ENCODE results near the gene PGLYRP2.
A peak's percentile ranks its signal among the peaks of the same experiment; 100 is the strongest.

The PGLYRP2 gene

DNA sequence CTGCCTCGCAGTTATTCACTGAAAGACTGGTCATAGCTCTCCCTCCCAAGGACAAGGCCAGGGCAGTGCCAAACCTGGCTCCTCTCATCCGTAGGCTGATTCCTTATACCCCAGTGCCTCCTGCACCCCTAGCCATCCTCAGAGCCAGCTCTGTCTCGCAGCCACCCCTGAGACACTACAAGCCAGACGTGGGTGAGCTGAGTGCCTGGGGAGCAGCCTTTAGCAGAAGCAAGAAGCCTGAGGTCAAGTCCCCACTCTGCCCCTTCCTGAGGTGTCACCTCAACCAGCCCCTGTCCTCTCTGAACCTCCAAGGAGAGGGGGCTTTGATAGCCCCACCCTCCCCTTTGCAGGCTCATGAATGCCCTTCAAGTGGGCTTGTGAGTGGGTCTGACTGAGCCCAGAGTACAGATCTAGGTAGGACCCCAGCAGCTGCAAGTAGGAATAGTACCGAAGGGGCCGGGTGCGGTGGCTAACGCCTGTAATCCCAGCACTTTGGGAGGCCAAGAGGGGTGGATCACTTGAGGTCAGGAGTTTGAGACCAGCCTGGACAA is 45.7 kb downstream of the PGLYRP2 start:
- H3K27ac ChIP-seq, result peak overlapping the region in 9 of 11 experiments; percentile 89 to 99 (median 95); a peak in 17 of 22 replicates
- H3K4me2 ChIP-seq, result peak overlapping the region; percentile 69 to 99 (median 86)
- peaks cover 20 to 26% (median 25%) of the 10 kb centered on the region in 11 experiments for H3K36me3 ChIP-seq
- peaks cover 27 to 71% (median 58%) of the 10 kb centered on the region in 10 experiments for H3K4me1 ChIP-seq
- H3K9ac ChIP-seq, result peak overlapping the region in 10 of 11 experiments; percentile 90 to 100 (median 98); a peak in 17 of 22 replicates
- no peak for TF ChIP-seq Cebpa-rat (IDR thresholded peaks at IDR 0.05)
- peak overlapping the region; percentile 70 to 98 (median 94); a peak in 19 of 20 replicates for H3K4me3 ChIP-seq
- peaks cover 0 to 35% (median 32%) of the 10 kb centered on the region in 11 experiments; a peak in 19 of 22 replicates for H4K20me1 ChIP-seq
- no peaks in the 10 kb centered on the region for H3K27me3 ChIP-seq
- no peaks in the 10 kb centered on the region for H3K9me3 ChIP-seq (replicated peaks in 1 of 11)

DNA sequence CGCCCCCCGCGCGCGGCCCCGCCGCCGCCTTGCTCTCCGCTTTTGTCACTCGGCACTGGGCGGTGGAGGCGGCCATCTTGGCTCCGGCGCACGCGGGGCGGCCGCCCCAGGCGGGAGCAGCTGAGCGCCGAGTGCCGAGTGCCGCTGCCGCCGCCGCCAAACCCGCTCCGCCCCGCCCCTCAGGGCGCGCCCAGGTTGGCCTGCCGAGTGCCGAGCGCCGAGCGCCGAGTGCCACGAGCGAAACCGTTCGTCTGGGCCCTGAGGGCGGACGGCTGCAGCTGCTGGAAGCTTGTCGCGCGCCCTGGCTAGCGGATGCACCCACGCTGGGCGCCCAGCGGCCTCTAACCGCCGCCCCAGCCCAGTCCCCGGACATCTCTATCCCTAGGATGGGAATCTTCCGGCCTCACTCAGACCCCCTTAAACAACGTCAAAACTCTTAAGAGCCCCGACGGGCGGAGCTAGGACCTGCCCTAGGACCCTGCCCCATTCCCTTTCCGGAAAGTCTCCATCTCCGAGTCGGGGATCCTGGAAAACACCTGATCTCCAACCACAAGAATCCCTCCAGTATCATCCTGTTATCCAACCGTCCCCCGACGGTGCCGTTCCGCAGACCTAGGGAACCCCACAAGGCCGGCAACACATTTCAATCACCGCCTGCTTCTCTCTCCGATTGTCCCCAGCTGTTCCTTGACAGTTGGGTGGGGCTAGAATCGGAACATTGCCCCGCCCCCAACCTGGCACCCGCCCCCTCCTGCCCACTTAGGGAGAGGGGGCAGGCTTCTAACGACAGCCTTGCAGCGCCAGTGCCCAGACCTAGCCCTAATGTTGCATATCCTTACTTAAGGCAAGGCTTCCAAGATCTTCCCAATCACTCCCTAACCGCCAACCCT is 46.4 kb downstream of the PGLYRP2 start:
- peaks cover 0 to 42% (median 39%) of the 10 kb centered on the region in 11 experiments; a peak in 20 of 22 replicates for H4K20me1 ChIP-seq
- peak overlapping the region; percentile 69 to 99 (median 86) for H3K4me2 ChIP-seq
- peaks cover 27 to 63% (median 52%) of the 10 kb centered on the region in 10 experiments for H3K4me1 ChIP-seq
- peaks cover 20 to 33% (median 32%) of the 10 kb centered on the region in 11 experiments for H3K36me3 ChIP-seq
- TF ChIP-seq Cebpa-rat (IDR thresholded peaks at IDR 0.05), result no peak
- H3K27ac ChIP-seq, result peak overlapping the region; percentile 37 to 99 (median 95); a peak in 21 of 22 replicates
- H3K4me3 ChIP-seq, result peak overlapping the region; percentile 70 to 98 (median 94)
- H3K27me3 ChIP-seq, result no peaks in the 10 kb centered on the region
- H3K9me3 ChIP-seq (replicated peaks in 1 of 11), result no peaks in the 10 kb centered on the region
- peak overlapping the region; percentile 90 to 100 (median 97) for H3K9ac ChIP-seq

DNA sequence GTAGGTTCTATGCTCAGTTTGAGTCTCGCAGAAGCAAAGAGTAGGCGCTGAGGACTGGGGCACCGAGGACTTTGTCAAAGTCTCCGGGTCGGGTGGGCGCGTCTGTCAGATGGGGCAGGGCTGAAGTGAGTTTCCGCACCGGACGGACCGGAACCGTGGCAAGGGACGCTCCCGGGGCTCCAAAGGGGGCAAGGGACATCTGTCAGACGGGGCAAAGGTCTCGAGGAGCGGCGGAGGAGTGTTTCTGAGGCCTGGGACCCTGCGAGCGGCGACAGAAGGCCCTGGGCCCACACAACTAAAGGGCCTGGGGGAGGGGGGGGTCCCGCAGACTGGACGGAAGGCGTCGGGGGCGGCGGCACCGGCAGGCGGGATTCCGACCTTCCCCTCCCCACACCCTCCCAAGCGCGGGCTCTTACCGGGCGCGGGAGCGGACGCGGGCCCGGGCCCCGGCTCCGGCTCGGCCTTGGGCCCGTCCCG is 47.2 kb downstream of the PGLYRP2 start:
- H3K4me1 ChIP-seq, result peaks cover 27 to 65% (median 52%) of the 10 kb centered on the region in 10 experiments
- H3K9me3 ChIP-seq (replicated peaks in 1 of 11), result no peaks in the 10 kb centered on the region; a peak in 1 of 22 replicates
- no peak for TF ChIP-seq Cebpa-rat (IDR thresholded peaks at IDR 0.05)
- H3K4me3 ChIP-seq, result peak overlapping the region; percentile 70 to 98 (median 94)
- H3K27me3 ChIP-seq, result no peaks in the 10 kb centered on the region
- peaks cover 27 to 41% (median 41%) of the 10 kb centered on the region in 11 experiments for H3K36me3 ChIP-seq
- H3K4me2 ChIP-seq, result peak overlapping the region; percentile 87 to 100 (median 97)
- H3K27ac ChIP-seq, result peak overlapping the region; percentile 80 to 99 (median 95)
- H4K20me1 ChIP-seq, result peaks cover 0 to 50% (median 47%) of the 10 kb centered on the region in 11 experiments; a peak in 20 of 22 replicates
- H3K9ac ChIP-seq, result peak overlapping the region; percentile 90 to 100 (median 97)

DNA sequence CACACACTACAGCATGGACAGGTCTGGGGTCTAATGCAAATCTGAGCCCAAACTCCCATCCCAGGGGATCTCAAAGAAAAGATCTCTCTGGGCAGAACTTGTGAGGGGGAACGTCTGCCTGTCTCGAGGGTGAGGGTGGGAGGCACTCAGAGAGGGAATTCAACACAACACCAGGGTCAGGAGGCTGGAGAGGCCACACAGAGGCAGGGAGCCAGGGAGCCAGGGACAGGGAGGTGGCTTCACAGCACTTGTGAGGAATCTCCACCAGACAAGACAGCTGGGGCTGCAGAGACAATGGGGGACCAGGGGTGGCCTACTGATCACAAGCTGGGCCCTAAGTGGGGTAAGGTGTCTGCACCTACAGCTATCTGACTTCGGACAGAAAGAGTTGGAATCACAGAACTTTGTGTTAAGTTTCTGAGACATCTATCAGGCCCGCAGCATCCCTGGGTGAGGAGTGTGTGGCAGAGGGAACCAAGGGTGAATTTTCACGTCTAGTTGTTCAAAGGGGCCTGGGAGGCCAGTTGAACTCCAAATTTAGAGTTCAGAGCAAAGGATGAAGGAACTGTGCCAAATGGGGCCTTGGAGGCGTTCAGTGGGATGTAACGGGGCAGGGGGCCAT is 47.8 kb downstream of the PGLYRP2 start:
- Histone ChIP-seq H3K4me1 (peaks cover 26 to 61% (median 48%) of the 10 kb centered on the region in 10 experiments), H3K27ac (peak overlapping the region; percentile 80 to 99 (median 95)), H3K36me3 (peaks cover 33 to 47% (median 45%) of the 10 kb centered on the region in 11 experiments), H4K20me1 (peaks cover 0 to 56% (median 52%) of the 10 kb centered on the region in 11 experiments; a peak in 20 of 22 replicates), H3K27me3 (no peaks in the 10 kb centered on the region), H3K4me2 (peak overlapping the region; percentile 87 to 100 (median 97)), H3K9me3 (replicated peaks in 1 of 11) (peaks cover 0 to 4% (median 0%) of the 10 kb centered on the region in 11 experiments; a peak in 1 of 22 replicates), H3K9ac (peak overlapping the region; percentile 90 to 100 (median 97)), H3K4me3 (peak overlapping the region; percentile 70 to 98 (median 94))
- TF ChIP-seq Cebpa-rat (IDR thresholded peaks at IDR 0.05), result no peak

DNA sequence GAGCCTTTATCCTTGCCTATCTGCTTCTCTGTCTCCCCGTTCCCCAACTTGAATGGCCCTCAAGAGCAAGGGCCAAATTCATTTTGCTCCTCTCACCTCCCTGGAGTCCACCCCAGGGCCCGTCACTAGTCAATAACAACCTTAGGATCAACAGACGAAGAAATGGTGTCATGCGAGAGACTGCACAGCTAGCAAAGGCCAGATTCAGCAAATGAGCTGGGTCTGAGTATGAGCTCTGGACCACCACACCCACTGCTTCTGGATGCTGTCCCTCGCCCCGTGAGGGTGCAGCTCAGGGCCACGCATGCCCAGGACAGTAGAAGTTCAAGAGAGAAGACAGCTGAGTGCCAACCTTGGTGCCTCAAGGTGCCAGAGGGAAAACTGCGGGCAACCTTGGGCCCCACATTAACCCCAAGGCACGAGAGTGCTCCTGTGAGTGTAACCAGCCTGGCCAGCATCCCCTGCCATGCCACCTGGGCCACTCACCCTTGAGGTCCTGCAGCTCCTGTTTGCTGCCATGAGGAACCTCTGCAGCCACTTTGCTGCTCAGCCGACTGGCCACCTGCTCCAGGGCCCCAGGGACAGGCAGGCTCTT is 48.7 kb downstream of the PGLYRP2 start:
- H3K9me3 ChIP-seq (replicated peaks in 1 of 11), result peaks cover 0 to 10% (median 0%) of the 10 kb centered on the region in 11 experiments; a peak in 1 of 22 replicates
- H3K4me1 ChIP-seq, result peaks cover 24 to 52% (median 40%) of the 10 kb centered on the region in 10 experiments
- peak overlapping the region; percentile 70 to 98 (median 94); a peak in 19 of 20 replicates for H3K4me3 ChIP-seq
- H3K36me3 ChIP-seq, result peaks cover 40 to 55% (median 53%) of the 10 kb centered on the region in 11 experiments
- peak overlapping the region in 10 of 11 experiments; percentile 11 to 99 (median 94); a peak in 11 of 22 replicates for H3K27ac ChIP-seq
- TF ChIP-seq Cebpa-rat (IDR thresholded peaks at IDR 0.05), result no peak
- H3K27me3 ChIP-seq, result no peaks in the 10 kb centered on the region
- H3K4me2 ChIP-seq, result peak overlapping the region; percentile 87 to 100 (median 97)
- H4K20me1 ChIP-seq, result peaks cover 0 to 62% (median 57%) of the 10 kb centered on the region in 11 experiments; a peak in 20 of 22 replicates
- H3K9ac ChIP-seq, result peak overlapping the region; percentile 90 to 100 (median 97); a peak in 21 of 22 replicates

DNA sequence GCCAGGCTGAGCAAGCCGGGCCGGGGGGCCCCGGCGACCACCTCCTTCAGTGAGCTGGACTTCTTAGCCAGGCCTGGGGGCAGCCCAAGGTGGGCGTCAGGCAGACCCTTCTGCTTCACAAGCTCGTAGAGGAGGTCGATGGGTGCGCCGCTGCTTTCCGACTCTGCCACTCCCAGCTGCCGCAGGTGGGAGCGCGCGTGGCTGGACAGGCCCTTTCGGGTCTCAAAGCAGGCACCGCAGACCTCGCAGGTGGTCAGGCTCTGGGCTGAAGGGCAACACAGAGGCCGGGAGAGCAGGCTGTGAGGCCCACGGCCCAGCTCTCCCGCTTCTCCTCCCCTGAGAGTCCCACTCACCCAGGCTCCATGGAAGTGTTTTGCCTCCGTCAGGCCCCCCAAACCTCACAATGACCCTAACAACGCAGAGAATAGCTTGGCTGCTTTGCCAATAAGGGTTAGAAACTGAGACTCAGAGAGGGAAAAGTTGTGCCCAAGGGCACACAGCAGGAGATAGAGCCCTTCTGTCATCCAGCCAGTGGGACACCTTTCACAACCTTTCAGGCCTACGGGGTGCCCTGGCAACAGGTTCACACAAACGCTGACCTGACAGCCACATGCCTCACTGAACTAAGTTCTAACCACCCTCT is 49.4 kb downstream of the PGLYRP2 start:
- Histone ChIP-seq H3K27me3 (no peaks in the 10 kb centered on the region), H3K9me3 (replicated peaks in 1 of 11) (peaks cover 0 to 14% (median 2%) of the 10 kb centered on the region in 11 experiments; a peak in 13 of 22 replicates), H4K20me1 (peaks cover 0 to 68% (median 60%) of the 10 kb centered on the region in 11 experiments; a peak in 20 of 22 replicates), H3K4me3 (peak overlapping the region in 2 of 10 experiments; percentile 6 to 97; a peak in 1 of 20 replicates), H3K27ac (peak overlapping the region in 4 of 11 experiments; percentile 8 to 95 (median 87); a peak in 4 of 22 replicates), H3K4me1 (peaks cover 24 to 45% (median 33%) of the 10 kb centered on the region in 10 experiments), H3K9ac (peak overlapping the region; percentile 90 to 100 (median 97); a peak in 20 of 22 replicates), H3K36me3 (peaks cover 47 to 62% (median 59%) of the 10 kb centered on the region in 11 experiments), H3K4me2 (peak overlapping the region; percentile 87 to 100 (median 97); a peak in 21 of 22 replicates)
- TF ChIP-seq Cebpa-rat (IDR thresholded peaks at IDR 0.05), result no peak

Measured in BLaER1 treated with 17β-estradiol and CSF1 and Interleukin-3, amounts not matched to agents 10 nM and 100 nM (cell line).